NOMO-1 treated with dmso at 0.1 percent for 144 hours (cell line): ENCODE results near the gene ALDH1L2.
"Not testable (repeated sequence)": the region's sequence is repeated elsewhere in the genome, so short reads cannot be mapped to it uniquely, and the experiment has no call there.

ENCODE experiments used
- DNase-seq: peaks from one replicate; lab custom pipeline; 2025; ENCODE audit not compliant: unreplicated experiment; lab: John Stamatoyannopoulos, UW

ALDH1L2 gene

GRCh38 chr12:105084251-105085250, at the start of gene ALDH1L2:
TSS of gene ALDH1L2 (minus strand) at chr12:105084458. CDS start at chr12:105084436, 22 bp downstream.
- DNase-seq = peak; percentile 25

GRCh38 chr12:105120551-105120950, 36.3 kb upstream of the ALDH1L2 start:
- no peak for DNase-seq

GRCh38 chr12:105116969-105117368, 32.7 kb upstream of the ALDH1L2 start:
- no peak for DNase-seq

GRCh38 chr12:105113094-105113493, 28.8 kb upstream of the ALDH1L2 start:
- DNase-seq = no peak

GRCh38 chr12:105110851-105111250, 26.6 kb upstream of the ALDH1L2 start:
- no peak for DNase-seq

- no peak for DNase-seq
Observed at GRCh38 chr12:105109465-105110212, 25.4 kb upstream of the ALDH1L2 start.

GRCh38 chr12:105107494-105108371, 23.5 kb upstream of the ALDH1L2 start, which contains the start of gene WASHC4:
TSS of gene WASHC4 (plus strand) at chr12:105107731. CDS start at chr12:105107801, 70 bp downstream.
- DNase-seq = peak; percentile 94

- DNase-seq = no peak
Observed at GRCh38 chr12:105107171-105107493, 22.9 kb upstream of the ALDH1L2 start.

- no peak for DNase-seq
Observed at GRCh38 chr12:105106621-105107020, 22.4 kb upstream of the ALDH1L2 start.

- no peak for DNase-seq
Observed at GRCh38 chr12:105104762-105105161, 20.5 kb upstream of the ALDH1L2 start.

- no peak for DNase-seq
Observed at GRCh38 chr12:105102673-105103072, 18.4 kb upstream of the ALDH1L2 start.

- DNase-seq = no peak
Observed at GRCh38 chr12:105100998-105101397, 16.7 kb upstream of the ALDH1L2 start.

- DNase-seq = peak; percentile 24
Observed at GRCh38 chr12:105100207-105100985, 16.1 kb upstream of the ALDH1L2 start.

- no peak for DNase-seq
Observed at GRCh38 chr12:105099356-105099755, 15.1 kb upstream of the ALDH1L2 start.

GRCh38 chr12:105095338-105095737, 11.1 kb upstream of the ALDH1L2 start:
- DNase-seq = not testable (repeated sequence)

- DNase-seq = no peak
Observed at GRCh38 chr12:105092336-105092735, 8.1 kb upstream of the ALDH1L2 start.

- no peak for DNase-seq
Observed at GRCh38 chr12:105091476-105092206, 7.4 kb upstream of the ALDH1L2 start.

GRCh38 chr12:105090361-105090760, 6.1 kb upstream of the ALDH1L2 start:
- DNase-seq = no peak

GRCh38 chr12:105089817-105090216, 5.6 kb upstream of the ALDH1L2 start:
- DNase-seq = no peak
